Osteocyte (in vitro differentiated cells): ENCODE measurements around the gene VASH2. TPM values are rescaled to one million over a fixed set of nuclear protein-coding genes. Genes with fewer than 3 reads are reported as not detected.
A peak's percentile ranks its signal among the peaks of the same experiment; 100 is the strongest.

Experiments used
- DNase-seq: peaks from one replicate; pipeline ENCODE4 v3.0.0; 2021; ENCODE audit warnings: mixed read lengths; ENCODE audit not compliant: unreplicated experiment; ENCODE audit errors: extremely low spot score
- H3K27ac Mint-ChIP-seq: one replicate; pipeline ENCODE4 v1.8.0; 2021; ENCODE audit warnings: mild to moderate bottlenecking, mixed read lengths; ENCODE audit not compliant: unreplicated experiment
- H3K27me3 Mint-ChIP-seq: one replicate; pipeline ENCODE4 v1.8.0; 2021; ENCODE audit warnings: mixed read lengths; ENCODE audit not compliant: unreplicated experiment
- H3K36me3 Mint-ChIP-seq: one replicate; pipeline ENCODE4 v1.8.0; 2021; ENCODE audit warnings: mixed read lengths; ENCODE audit not compliant: unreplicated experiment
- H3K4me1 Mint-ChIP-seq: one replicate; pipeline ENCODE4 v1.8.0; 2021; ENCODE audit warnings: mixed read lengths; ENCODE audit not compliant: unreplicated experiment
- H3K4me3 Mint-ChIP-seq: one replicate; pipeline ENCODE4 v1.8.0; 2021; ENCODE audit warnings: mild to moderate bottlenecking, moderate library complexity, mixed read lengths; ENCODE audit not compliant: unreplicated experiment
- H3K9me3 Mint-ChIP-seq: one replicate; pipeline ENCODE4 v1.8.0; 2021; ENCODE audit warnings: mixed read lengths; ENCODE audit not compliant: unreplicated experiment
- total RNA-seq: library from RNA; stranded (reverse); gene quantifications from 2 replicates; pipeline ENCODE4 v1.2.1, GENCODE V29; 2021
- TF ChIP-seq, protein P1 (sequence below): fragments of 200-600 bp; sonication (generic); IDR thresholded peaks from 2 replicates; pipeline ENCODE4 v1.5.0; 2021; ENCODE audit warnings: antibody characterized with exemption, mild to moderate bottlenecking, moderate library complexity

Gene VASH2
- total RNA-seq, 1 donor from 2014 or later = 3.3 TPM

DNA sequence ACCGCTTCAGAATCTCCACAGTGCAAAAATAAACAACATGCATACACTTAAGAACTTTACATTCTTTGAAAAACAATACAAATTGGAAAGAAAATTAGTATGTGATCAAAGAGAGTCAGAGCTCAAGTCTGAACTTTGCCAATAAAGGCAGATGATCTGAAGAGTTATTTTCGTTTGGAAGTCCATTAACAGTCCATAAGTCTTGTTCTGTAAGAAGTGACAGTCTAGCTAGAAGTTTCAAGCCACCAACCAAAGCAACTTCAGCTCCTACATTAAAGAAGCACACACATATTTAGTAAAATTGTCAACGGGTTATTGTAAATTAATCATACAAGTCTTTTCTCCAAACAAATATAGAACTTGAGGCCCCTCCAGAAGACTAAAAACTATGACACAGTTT is 44.6 kb downstream of the VASH2 start:
- TF ChIP-seq, protein P1, sequence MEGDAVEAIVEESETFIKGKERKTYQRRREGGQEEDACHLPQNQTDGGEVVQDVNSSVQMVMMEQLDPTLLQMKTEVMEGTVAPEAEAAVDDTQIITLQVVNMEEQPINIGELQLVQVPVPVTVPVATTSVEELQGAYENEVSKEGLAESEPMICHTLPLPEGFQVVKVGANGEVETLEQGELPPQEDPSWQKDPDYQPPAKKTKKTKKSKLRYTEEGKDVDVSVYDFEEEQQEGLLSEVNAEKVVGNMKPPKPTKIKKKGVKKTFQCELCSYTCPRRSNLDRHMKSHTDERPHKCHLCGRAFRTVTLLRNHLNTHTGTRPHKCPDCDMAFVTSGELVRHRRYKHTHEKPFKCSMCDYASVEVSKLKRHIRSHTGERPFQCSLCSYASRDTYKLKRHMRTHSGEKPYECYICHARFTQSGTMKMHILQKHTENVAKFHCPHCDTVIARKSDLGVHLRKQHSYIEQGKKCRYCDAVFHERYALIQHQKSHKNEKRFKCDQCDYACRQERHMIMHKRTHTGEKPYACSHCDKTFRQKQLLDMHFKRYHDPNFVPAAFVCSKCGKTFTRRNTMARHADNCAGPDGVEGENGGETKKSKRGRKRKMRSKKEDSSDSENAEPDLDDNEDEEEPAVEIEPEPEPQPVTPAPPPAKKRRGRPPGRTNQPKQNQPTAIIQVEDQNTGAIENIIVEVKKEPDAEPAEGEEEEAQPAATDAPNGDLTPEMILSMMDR = no peak
- H3K4me3 Mint-ChIP-seq = no peak overlapping the region
- no peaks in the 10 kb centered on the region for H3K9me3 Mint-ChIP-seq
- no peak overlapping the region for H3K27ac Mint-ChIP-seq
- peaks cover 1% of the 10 kb centered on the region for H3K4me1 Mint-ChIP-seq
- no peaks in the 10 kb centered on the region for H3K27me3 Mint-ChIP-seq
- peaks cover 33% of the 10 kb centered on the region for H3K36me3 Mint-ChIP-seq
- DNase-seq = no peak

DNA sequence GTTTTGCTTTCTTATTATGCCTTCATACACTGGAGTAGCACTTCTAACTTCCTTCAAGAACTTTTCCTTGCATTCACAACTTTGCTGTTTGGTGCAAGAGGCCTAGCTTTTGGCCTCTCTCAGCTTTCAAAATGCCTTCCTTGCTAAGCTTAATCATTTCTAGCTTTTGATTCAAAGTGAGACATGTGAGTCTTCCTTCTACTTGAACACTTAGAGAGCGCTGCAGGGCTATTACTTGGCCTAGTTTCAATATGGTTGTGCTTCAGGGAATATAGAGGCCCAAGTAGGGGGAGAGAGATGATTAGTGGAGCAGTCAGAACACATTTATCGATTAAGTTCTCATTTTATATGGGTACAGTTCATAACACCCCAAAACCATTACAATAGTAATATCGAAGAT is 52.9 kb downstream of the VASH2 start:
- no peak overlapping the region for H3K27ac Mint-ChIP-seq
- H3K27me3 Mint-ChIP-seq = no peaks in the 10 kb centered on the region
- TF ChIP-seq, protein P1 = no peak
- H3K9me3 Mint-ChIP-seq = no peaks in the 10 kb centered on the region
- H3K4me3 Mint-ChIP-seq = no peak overlapping the region
- no peak for DNase-seq
- H3K36me3 Mint-ChIP-seq = peaks cover 40% of the 10 kb centered on the region
- H3K4me1 Mint-ChIP-seq = no peaks in the 10 kb centered on the region

DNA sequence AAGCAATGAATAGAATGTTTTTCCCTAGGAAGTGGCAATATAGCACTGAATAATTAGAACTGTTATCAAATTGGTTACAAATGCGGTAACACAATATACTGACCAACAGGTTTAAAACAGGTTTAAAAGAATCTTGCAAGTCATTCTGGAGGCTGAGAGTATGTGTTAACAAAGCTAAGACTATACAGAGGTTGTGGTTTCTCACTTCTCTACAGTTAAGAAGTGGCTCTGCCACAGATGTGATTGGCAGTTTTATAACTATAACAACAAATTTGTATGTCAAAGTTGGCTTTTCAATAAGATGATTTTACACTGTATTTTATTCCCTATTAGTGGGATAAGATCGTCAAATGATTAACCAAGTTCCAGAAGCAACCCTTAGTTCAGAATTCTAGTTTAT is 58.2 kb downstream of the VASH2 start:
- Mint-ChIP-seq H3K36me3 (peaks cover 29% of the 10 kb centered on the region), H3K27ac (no peak overlapping the region), H3K27me3 (no peaks in the 10 kb centered on the region), H3K9me3 (no peaks in the 10 kb centered on the region), H3K4me1 (peaks cover 5% of the 10 kb centered on the region), H3K4me3 (no peak overlapping the region)
- TF ChIP-seq, protein P1 = no peak
- no peak for DNase-seq

DNA sequence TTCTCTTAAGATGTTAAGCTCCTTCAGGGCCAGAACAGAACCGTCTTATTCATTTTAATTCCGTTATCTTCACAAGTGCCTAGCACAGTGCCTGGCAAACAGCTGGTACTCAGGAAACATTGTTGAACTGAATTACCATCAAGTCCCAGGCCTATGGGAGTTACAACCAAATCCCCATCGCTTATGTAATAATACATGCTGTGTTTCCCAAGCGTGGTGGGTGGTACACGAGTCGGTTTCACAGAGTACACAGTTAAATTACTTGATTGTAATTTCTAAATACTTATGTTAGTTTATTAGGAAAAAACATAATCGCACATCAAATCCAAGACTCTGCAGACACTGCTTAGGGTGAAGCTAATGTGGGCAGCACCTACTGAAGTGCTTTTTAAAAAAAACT is 64.3 kb downstream of the VASH2 start:
- Mint-ChIP-seq H3K27ac (peak overlapping the region; percentile 100), H3K4me3 (peak overlapping the region; percentile 100), H3K27me3 (peaks cover 4% of the 10 kb centered on the region), H3K36me3 (peaks cover 9% of the 10 kb centered on the region), H3K4me1 (peaks cover 16% of the 10 kb centered on the region), H3K9me3 (no peaks in the 10 kb centered on the region)
- TF ChIP-seq, protein P1 = no peak
- DNase-seq = no peak

DNA sequence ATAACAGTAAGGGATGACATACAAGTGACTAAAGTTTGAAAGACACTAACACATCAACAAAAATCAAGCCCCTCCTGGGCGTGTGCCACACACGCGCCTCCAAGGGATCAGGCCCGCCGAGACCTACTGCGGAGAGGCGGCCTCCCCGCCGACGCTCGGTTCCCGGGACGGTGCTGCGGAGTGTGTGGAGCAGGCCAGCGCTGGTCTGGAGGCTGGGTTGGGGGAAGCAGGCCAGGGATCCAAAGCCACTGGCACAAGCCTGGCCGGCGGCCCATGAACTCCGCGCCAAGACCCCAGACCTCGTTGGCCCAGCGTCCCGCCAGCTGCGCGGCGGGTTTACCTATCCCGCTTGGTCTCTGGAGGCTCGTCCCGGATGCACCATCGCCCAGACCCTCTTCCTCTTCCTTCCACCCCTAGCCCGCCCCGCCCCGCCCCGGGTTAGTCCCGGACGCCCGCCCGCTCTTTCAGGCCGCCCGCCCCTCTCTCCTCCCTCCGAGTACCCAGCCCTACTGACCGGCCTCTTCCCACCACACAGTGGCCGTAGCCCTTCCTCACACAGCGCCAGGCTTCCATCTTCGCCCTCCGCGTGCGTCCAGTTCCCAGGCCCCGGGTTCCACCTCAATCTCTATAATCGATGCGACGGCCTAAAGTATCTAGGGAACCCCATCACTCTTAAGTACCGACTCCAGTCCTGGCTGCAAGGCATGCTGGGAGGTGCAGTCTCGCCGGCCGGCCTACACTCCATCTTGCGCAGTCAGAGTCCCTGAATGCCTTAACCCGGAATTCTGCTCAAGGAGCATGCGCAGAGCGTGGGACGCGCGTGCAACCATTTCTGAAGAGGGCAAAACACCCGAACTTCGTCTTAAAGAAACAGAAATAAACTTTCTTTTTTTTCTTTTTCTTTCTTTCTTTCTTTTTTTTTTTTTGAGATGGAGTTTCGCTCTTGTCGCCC is 65.0 kb downstream of the VASH2 start, which contains the start of gene ANGEL2:
Gene ANGEL2, minus strand, starts transcription at position 769 of the 952 bp plus-strand sequence. Its CDS starts 196 bp downstream, at position 573.
- DNase-seq = peak; percentile 98
- Mint-ChIP-seq H3K36me3 (peaks cover 6% of the 10 kb centered on the region), H3K27me3 (peaks cover 11% of the 10 kb centered on the region), H3K9me3 (no peaks in the 10 kb centered on the region), H3K27ac (peak within 1 kb of the TSS; percentile 100), H3K4me1 (peaks cover 16% of the 10 kb centered on the region), H3K4me3 (peak within 1 kb of the TSS; percentile 100)
- TF ChIP-seq, protein P1 = no peak
